ENCODE results near the gene HSPB6. TPM values are rescaled to one million over a fixed set of nuclear protein-coding genes. Genes with fewer than 3 reads are reported as not detected.

Gene HSPB6
- total RNA-seq, 2 donors from 2014 or later, result 0.33 to 0.90 TPM

DNA sequence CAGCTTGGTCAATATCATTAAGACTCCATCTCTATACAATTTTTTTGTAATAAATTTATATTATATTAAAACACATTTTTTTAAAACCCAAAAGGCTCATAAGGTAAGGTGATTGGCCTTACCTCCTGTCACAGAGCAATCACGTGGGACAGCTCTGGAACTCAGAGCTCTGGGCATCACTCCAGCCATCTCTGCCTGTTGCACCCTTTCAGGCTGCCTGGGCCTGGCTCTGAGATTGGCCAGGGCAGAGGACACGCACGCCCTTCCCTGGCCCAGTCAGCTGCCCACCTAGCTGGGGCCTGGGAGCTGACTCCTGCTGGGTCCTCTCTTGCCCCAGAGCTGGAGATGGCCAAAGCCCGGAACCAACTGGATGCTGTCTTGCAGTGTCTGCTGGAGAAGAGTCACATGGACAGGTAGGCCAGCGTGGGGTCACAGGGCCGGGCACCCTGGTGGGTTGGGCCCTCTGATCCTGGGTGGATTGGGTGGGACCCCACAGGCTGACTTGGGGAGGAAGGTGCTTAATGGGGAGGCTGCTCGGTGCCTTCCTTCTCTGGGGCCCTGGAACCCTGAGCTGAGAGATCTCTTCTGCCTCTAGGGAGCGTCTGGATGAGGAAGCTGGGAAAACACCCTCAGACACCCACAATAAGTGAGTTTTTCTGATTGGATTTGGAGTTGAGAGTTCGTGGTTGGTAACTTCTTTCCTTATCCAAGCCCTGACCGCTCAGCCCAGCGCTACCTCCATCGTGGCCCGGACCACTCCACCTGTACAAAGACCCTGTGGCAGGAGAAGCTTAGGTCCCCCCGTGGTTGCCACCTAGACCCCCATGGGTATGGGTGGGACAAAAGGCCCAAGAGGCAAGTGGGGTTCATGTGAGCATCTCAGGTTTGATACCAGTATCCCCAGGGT lies 4.7 kb downstream of the HSPB6 start:
- H3K27ac Mint-ChIP-seq, result no peak overlapping the region
- H3K27me3 Mint-ChIP-seq (ENCODE audit: insufficient read depth), result peaks cover 24% of the 10 kb centered on the region
- Histone ChIP-seq H3K36me3 (ENCODE audit: control insufficient read depth, insufficient read depth, low read length) (peaks cover 9% of the 10 kb centered on the region), H3K9me3 (ENCODE audit: control insufficient read depth, low read length) (no peaks in the 10 kb centered on the region), H3K9ac (ENCODE audit: extremely low read depth, low read length, poor library complexity, severe bottlenecking) (no peak overlapping the region), H3K4me1 (ENCODE audit: control insufficient read depth, insufficient read depth, low read length) (no peaks in the 10 kb centered on the region), H3K27ac (ENCODE audit: low read depth, low read length) (no peak overlapping the region), H3K4me3 (ENCODE audit: low read length) (no peak overlapping the region), H3K27me3 (ENCODE audit: control insufficient read depth, insufficient read depth, low read length, poor library complexity, severe bottlenecking) (peaks cover 7% of the 10 kb centered on the region)
- H3K36me3 Mint-ChIP-seq (ENCODE audit: low read depth), result peaks cover 2% of the 10 kb centered on the region
- no peak for DNase-seq
- H3K4me3 Mint-ChIP-seq, result no peak overlapping the region
- H3K4me1 Mint-ChIP-seq, result peaks cover 11% of the 10 kb centered on the region
- TF ChIP-seq, protein P1, sequence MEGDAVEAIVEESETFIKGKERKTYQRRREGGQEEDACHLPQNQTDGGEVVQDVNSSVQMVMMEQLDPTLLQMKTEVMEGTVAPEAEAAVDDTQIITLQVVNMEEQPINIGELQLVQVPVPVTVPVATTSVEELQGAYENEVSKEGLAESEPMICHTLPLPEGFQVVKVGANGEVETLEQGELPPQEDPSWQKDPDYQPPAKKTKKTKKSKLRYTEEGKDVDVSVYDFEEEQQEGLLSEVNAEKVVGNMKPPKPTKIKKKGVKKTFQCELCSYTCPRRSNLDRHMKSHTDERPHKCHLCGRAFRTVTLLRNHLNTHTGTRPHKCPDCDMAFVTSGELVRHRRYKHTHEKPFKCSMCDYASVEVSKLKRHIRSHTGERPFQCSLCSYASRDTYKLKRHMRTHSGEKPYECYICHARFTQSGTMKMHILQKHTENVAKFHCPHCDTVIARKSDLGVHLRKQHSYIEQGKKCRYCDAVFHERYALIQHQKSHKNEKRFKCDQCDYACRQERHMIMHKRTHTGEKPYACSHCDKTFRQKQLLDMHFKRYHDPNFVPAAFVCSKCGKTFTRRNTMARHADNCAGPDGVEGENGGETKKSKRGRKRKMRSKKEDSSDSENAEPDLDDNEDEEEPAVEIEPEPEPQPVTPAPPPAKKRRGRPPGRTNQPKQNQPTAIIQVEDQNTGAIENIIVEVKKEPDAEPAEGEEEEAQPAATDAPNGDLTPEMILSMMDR (conservative IDR thresholded peaks at IDR 0.05), result no peak
- H3K9me3 Mint-ChIP-seq, result no peaks in the 10 kb centered on the region
- WGBS, 2 experiments (ENCODE audit: insufficient coverage in 1 of 2, insufficient read length in 1 of 2), result 94 to 97% methylated on average over 5 to 13 of the region's 14 CpGs

DNA sequence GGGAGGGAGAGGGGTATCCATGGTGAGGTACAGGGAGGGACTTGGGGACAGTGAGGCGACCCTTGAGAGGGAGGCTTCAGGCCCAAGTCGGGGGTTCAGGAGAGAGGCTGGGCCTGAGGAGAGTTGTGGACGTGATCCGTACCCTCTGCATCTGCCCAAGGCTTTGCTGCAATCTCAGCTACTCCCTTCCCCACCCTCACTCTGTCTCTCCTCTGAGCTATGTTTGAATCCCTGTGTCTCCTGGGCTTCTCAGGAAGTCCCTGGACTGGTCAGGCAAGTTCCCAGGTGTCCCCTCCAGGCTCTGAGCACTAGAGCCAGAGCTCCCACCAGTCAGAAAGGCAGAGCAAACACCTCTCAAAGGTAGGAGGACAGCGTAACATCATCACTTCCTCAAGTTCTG lies 6.7 kb downstream of the HSPB6 start:
- H3K36me3 Mint-ChIP-seq (ENCODE audit: low read depth), result peaks cover 2% of the 10 kb centered on the region
- 85 to 95% methylated on average over 3 to 5 of the region's 5 CpGs for WGBS, 2 experiments (ENCODE audit: insufficient coverage in 1 of 2, insufficient read length in 1 of 2)
- Histone ChIP-seq H3K27me3 (ENCODE audit: control insufficient read depth, insufficient read depth, low read length, poor library complexity, severe bottlenecking) (peaks cover 4% of the 10 kb centered on the region), H3K9me3 (ENCODE audit: control insufficient read depth, low read length) (no peaks in the 10 kb centered on the region), H3K9ac (ENCODE audit: extremely low read depth, low read length, poor library complexity, severe bottlenecking) (no peak overlapping the region), H3K36me3 (ENCODE audit: control insufficient read depth, insufficient read depth, low read length) (peaks cover 9% of the 10 kb centered on the region), H3K27ac (ENCODE audit: low read depth, low read length) (no peak overlapping the region), H3K4me3 (ENCODE audit: low read length) (no peak overlapping the region), H3K4me1 (ENCODE audit: control insufficient read depth, insufficient read depth, low read length) (no peaks in the 10 kb centered on the region)
- H3K4me1 Mint-ChIP-seq, result peaks cover 12% of the 10 kb centered on the region
- H3K27ac Mint-ChIP-seq, result no peak overlapping the region
- peak overlapping the region; percentile 26 for H3K4me3 Mint-ChIP-seq
- TF ChIP-seq, protein P1 (conservative IDR thresholded peaks at IDR 0.05), result no peak
- DNase-seq, result no peak
- peaks cover 10% of the 10 kb centered on the region for H3K27me3 Mint-ChIP-seq (ENCODE audit: insufficient read depth)
- no peaks in the 10 kb centered on the region for H3K9me3 Mint-ChIP-seq

DNA sequence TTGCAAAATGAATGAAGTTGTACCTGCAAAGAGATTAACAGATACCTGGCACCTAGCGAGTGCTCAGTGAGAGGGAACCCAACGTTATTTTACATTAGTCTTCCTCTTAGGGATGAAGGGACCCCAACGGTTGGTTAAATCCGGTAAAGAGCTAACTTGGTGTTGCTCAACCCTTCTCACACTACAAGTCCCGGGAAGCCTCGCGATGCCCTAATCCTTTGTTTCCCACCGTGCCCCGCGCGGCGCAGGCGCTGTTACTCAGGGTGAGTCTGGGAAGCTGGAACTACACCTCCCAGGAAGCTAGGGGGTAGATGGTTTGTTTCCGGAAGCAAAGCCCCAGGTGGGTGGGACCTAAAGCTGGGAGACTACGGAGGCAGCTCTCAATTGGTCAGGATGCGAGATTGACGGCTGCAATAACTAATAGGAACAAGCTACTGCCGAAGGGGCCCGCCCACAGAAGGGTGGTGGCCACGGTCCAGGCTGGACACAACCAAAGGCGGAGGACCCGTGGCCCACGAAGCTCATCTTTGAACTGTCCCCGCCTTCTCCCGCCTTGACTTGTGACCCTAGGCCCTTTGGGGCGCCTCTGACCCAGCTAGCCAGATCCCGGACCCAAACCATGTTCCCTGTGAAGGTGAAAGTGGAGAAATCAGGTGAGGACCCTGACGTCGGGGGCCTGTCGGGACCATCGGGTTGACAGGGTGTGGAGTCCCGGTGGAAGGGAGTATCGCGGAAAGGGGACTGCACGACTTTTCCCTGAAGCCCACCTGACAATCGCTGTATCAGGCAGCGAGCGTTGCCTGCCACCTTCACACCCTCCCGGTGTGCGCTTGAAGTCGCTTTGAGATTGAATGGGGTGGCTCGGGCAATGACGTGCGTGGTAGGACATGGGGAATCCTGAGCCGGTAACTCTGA lies 8.5 kb downstream of the HSPB6 start, which contains the start of gene LIN37:
LIN37 (plus strand) TSS at position 471 of the 915 bp plus-strand sequence; CDS start at position 620, 149 bp downstream.
- TF ChIP-seq, protein P1 (conservative IDR thresholded peaks at IDR 0.05), result no peak
- Mint-ChIP-seq H3K4me3 (peak within 1 kb of the TSS; percentile 91), H3K27me3 (ENCODE audit: insufficient read depth) (no peaks in the 10 kb centered on the region), H3K27ac (peak within 1 kb of the TSS; percentile 95), H3K36me3 (ENCODE audit: low read depth) (peaks cover 2% of the 10 kb centered on the region), H3K4me1 (peaks cover 10% of the 10 kb centered on the region), H3K9me3 (no peaks in the 10 kb centered on the region)
- WGBS, 2 experiments (ENCODE audit: insufficient coverage in 1 of 2, insufficient read length in 1 of 2), result 3% methylated on average over 19 to 44 of the region's 45 CpGs
- Histone ChIP-seq H3K27me3 (ENCODE audit: control insufficient read depth, insufficient read depth, low read length, poor library complexity, severe bottlenecking) (no peaks in the 10 kb centered on the region), H3K9me3 (ENCODE audit: control insufficient read depth, low read length) (no peaks in the 10 kb centered on the region), H3K4me3 (ENCODE audit: low read length) (peak within 1 kb of the TSS; percentile 92), H3K36me3 (ENCODE audit: control insufficient read depth, insufficient read depth, low read length) (peaks cover 6% of the 10 kb centered on the region), H3K27ac (ENCODE audit: low read depth, low read length) (no peak within 1 kb of the TSS), H3K9ac (ENCODE audit: extremely low read depth, low read length, poor library complexity, severe bottlenecking) (peak within 1 kb of the TSS; percentile 65), H3K4me1 (ENCODE audit: control insufficient read depth, insufficient read depth, low read length) (no peaks in the 10 kb centered on the region)
- DNase-seq, result peak; percentile 100

All from endodermal cell (in vitro differentiated cells).